Middle frontal gyrus (tissue), 1 donor: ENCODE measurements around the gene PRM1.

Experiments
- DNase-seq: peaks from one replicate; pipeline ENCODE4 v3.0.0-alpha.2; 2015; ENCODE audit warnings: low spot score; ENCODE audit errors: extremely low spot score

The PRM1 gene

DNA sequence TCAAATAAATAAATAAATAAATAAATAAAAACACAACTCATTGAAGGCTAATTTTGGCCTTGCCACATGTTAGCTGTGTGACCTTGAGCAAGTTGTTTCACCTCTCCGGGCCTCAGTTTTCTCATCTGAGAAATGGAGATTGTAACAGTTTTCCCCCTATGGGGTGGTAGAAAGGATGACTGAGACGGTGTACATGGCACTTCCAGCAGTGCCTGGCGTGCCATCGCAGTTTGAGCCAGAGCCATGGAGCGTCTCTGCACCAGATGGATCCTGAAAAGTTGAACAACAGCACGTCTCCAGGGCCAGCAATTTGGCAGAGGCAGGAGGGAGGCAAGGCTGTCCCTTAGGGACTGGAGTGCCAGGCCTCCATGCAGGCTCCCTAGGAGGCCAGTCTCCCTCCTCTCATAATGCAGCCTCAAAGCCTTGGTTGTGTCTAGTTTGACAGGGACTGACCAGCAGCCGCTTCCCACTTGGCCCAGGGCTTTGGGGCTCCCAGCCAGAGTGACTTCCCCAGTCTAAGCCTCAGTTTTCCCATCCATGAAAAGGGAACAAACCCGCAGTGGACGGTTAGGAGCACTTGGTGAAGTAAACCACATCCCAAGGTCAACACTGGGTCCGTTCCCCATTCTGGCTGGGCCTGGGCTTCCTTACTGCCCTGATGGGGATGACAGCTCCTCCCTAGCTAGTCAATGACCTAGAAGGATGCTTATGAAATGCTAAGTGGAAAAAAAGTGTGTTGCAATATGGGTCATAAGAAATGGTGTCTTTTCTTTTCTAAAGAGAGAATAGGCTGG is 44.5 kb downstream of the PRM1 start:
- DNase-seq = no peak

- no peak for DNase-seq
Observed at GRCh38 chr16:11235703-11235991, 45.5 kb downstream of the PRM1 start.

- no peak for DNase-seq
Observed at GRCh38 chr16:11234884-11235702, 46.0 kb downstream of the PRM1 start.

- no peak for DNase-seq
Observed at GRCh38 chr16:11233727-11234376, 47.3 kb downstream of the PRM1 start.

DNA sequence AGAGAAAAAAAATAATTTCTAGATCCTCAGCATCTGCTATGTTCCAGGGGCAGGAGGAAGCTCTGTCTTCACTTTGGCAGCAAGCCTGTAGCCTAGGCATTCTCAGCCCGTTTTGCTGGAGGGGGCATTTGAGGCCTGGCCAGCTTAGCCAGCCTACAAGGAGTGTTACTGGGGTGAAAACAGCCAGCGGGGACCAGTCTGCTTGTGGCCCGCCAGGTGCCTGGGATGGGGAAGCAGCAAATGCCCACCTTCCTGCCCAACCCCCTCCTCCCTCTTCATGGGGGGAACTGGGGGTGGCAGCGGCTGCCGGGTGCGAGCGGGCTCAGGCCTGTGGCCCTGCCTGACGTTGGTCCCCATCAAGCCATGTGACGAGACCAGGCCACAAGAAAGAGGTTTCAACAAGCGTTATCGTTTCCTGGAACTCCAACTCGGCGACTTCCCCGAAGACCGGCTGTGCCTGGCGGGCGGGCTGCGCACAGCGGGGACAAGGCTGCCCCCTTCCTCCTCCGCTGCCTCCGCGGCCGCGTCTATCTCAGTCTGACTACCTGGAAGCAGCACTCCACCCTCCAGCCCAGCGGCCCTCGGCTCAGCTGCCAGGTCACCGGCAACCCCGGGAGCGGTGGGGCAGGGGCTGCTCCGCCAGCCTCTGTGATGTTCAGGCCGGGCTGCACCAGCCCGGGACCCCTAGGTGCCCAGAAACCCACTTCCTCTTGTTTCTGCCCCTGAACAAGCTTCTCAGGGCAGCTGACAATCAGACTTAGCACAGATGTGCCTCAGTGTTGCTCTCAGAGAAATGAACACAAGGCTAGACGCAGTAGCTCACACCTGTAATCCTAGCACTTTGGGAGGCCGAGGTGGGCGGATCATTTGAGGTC is 48.0 kb downstream of the PRM1 start:
- no peak for DNase-seq

DNA sequence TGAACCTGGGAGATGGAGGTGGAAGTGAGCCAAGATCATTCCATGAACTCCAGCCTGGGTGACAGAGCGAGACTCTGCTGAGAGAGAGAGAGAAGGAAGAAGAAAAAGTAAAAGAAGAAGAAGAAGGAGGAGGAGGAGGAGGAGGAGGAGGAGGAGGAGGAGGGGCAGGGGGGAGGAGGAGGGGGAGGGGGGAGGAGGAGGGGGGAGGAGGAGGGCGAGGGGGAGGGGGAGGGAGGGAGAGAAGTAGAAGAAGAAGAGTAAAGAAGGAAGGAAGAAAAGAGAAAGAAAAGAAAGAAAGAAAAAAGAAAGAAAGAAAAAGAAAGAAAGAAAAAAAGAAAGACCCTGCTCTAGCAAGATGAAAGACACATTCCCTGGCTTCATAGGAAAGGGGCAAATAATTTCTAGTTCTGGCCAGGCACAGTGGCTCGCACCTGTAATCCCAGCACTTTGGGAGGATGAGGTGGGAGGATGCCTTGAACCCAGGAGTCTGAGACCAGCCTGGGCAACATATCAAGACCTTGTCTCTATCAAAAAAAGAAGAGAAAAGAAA is 48.8 kb downstream of the PRM1 start:
- no peak for DNase-seq

- no peak for DNase-seq
Observed at GRCh38 chr16:11231367-11231970, 49.7 kb downstream of the PRM1 start.
